Uterus (tissue), 2 donors: ENCODE measurements around the gene ZSCAN21.

ENCODE experiments used
- CTCF ChIP-seq, 4 experiments: fragments of 200-600 bp in 2 of 4; fragments of 450-650 bp in 2 of 4; sonication (generic) in 2 of 4; IDR thresholded peaks; one replicate each; pipeline ENCODE4 v1.5.1; 2016 to 2019; ENCODE audit warnings: antibody characterized with exemption in 4 of 4, mild to moderate bottlenecking in 2 of 4, moderate library complexity in 1 of 4
- POLR2A ChIP-seq, 2 donors: fragments of 450-650 bp; IDR thresholded peaks; one replicate each; pipeline ENCODE4 v1.6.1; 2016; ENCODE audit warnings: antibody characterized with exemption in 2 of 2, mild to moderate bottlenecking in 1 of 2, moderate library complexity in 1 of 2

- TF ChIP-seq CTCF (IDR thresholded peaks at IDR 0.05): no peak
- TF ChIP-seq POLR2A (IDR thresholded peaks at IDR 0.05): no peak
Measured at GRCh38 chr7:100027197-100027596, 22.4 kb upstream of the ZSCAN21 start.
